ENCODE measurements around the gene CACNG3.

DNA sequence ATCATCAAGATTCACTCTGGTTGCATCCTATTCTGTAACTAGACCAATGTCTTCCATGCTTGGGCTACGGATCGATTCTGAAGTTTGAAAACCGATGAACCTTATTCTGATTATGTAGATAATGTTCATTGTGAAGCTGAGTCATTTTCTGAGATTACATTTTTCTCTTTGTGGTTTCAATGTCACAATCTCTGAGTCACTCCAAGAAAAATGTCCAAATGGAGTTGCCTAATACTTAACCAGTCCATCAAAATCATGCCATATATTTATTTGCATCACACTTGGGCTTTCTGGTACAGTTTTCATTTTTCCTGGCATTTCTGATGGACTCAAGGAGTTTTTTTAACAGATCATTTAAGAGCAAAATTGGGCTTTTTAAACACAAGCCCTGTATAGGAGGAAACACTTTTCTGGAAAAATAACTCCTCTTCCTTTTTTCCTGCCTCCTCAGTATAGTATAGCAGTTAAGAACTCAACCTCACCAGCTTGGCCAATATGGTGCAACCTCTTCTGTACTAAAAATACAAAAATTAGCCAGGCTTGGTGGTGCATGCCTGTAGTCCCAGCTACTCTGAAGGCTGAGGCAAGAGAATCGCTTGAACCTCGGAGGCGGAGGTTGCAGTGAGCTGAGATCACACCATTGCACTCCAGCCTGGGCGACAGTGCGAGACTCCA is 17.5 kb downstream of the CACNG3 start:
- TF ChIP-seq CTCF (IDR thresholded peaks at IDR 0.05; ENCODE audit: low read depth, low read length, poor library complexity, severe bottlenecking) (no peak), EZH2phosphoT487 (IDR thresholded peaks at IDR 0.05; ENCODE audit: borderline replicate concordance, low read length) (no peak)

All from DOHH2 (cell line).